GM12878 (cell line): ENCODE measurements around the gene NUAK1. TPM values are rescaled to one million over a fixed set of nuclear protein-coding genes. Genes with fewer than 3 reads are reported as not detected.

Experiments used
- ATAC-seq: fragments of 200-7000 bp; cut with Tn5 transposase; 3 replicates; pipeline ENCODE4 v1.9.1; 2020; ENCODE audit warnings: mild to moderate bottlenecking, moderate library complexity
- BruUV-seq: library from RNA; stranded (reverse); fragments of 400-500 nt; replicated peaks from 2 replicates; lab custom pipeline; 2021; lab: Mats Ljungman, UMichigan
- CTCF ChIA-PET: fragments of 300-600 bp; sonication (Branson Sonifier 250); formaldehyde crosslinking; extraction: SDS; loops from one replicate; lab custom pipeline; 2021; ENCODE audit warnings: inconsistent platforms; lab: Yijun Ruan, JAX
- POLR2A ChIA-PET: fragments of 350-600 bp; formaldehyde crosslinking; extraction: SDS; loops from one replicate; lab custom pipeline; 2021; ENCODE audit warnings: inconsistent platforms; lab: Charles Lee
- RAD21 ChIA-PET: fragments of 300-600 bp; sonication (Branson Sonifier 250); formaldehyde crosslinking; loops from one replicate; lab custom pipeline; 2023; ENCODE audit warnings: antibody characterized with exemption; ENCODE audit not compliant: unreplicated experiment; lab: Charles Lee
- SMC1A ChIA-PET: fragments of 300-600 bp; sonication (Branson Sonifier 250); formaldehyde crosslinking; loops from one replicate; lab custom pipeline; 2023; ENCODE audit not compliant: unreplicated experiment, uncharacterized antibody; lab: Charles Lee
- DNase-seq: peaks from one replicate; pipeline ENCODE4 v3.0.0-alpha.2; 2011; ENCODE audit warnings: low read depth, low spot score
- FAIRE-seq: peaks from 3 replicates; lab custom pipeline; 2011; peaks lifted over from hg19 to GRCh38; lab: Jason Lieb, UNC
- H2AFZ ChIP-seq: 2 replicates; pipeline ENCODE4 v1.6.0; 2011; ENCODE audit warnings: low read depth, low read length, control low read depth; ENCODE audit not compliant: control insufficient read depth
- H3K27ac ChIP-seq: 2 replicates; pipeline ENCODE4 v1.5.1; 2011; ENCODE audit warnings: control low read depth; ENCODE audit not compliant: control insufficient read depth, insufficient read depth
- H3K27me3 ChIP-seq, 2 experiments: replicated peaks in 1 of 2; 2 replicates each; pipeline versions ENCODE4 v1.6.0 to v1.6.1; 2011; ENCODE audit warnings: low read length in 1 of 2; ENCODE audit not compliant: control insufficient read depth in 2 of 2, insufficient read depth in 2 of 2
- H3K36me3 ChIP-seq, 2 experiments: 2 replicates each; pipeline ENCODE4 v1.5.1; 2011; ENCODE audit warnings: low read length in 1 of 2; ENCODE audit not compliant: control insufficient read depth in 2 of 2, insufficient read depth in 2 of 2
- H3K4me1 ChIP-seq: 2 replicates; pipeline ENCODE4 v1.6.1; 2011; ENCODE audit warnings: mild to moderate bottlenecking, low read length, moderate library complexity, mixed read lengths; ENCODE audit not compliant: control insufficient read depth, insufficient read depth
- H3K4me2 ChIP-seq: 2 replicates; pipeline ENCODE4 v1.6.0; 2011; ENCODE audit warnings: control low read depth; ENCODE audit not compliant: control insufficient read depth, insufficient read depth
- H3K4me3 ChIP-seq: fragments of 200-600 bp; sonication (generic); 2 replicates; pipeline ENCODE4 v1.5.1; 2016
- H3K79me2 ChIP-seq: 2 replicates; pipeline ENCODE4 v1.6.0; 2011; ENCODE audit warnings: low read length; ENCODE audit not compliant: control insufficient read depth, insufficient read depth
- H3K9ac ChIP-seq: 2 replicates; pipeline ENCODE4 v1.8.0; 2011; ENCODE audit warnings: low read length, control low read depth, mixed read lengths; ENCODE audit not compliant: control insufficient read depth, insufficient read depth
- H3K9me3 ChIP-seq: replicated peaks from 3 replicates; pipeline ENCODE4 v1.5.1; 2011; ENCODE audit warnings: mild to moderate bottlenecking, low read length; ENCODE audit not compliant: control insufficient read depth, insufficient read depth
- H4K20me1 ChIP-seq: 2 replicates; pipeline ENCODE4 v1.6.0; 2011; ENCODE audit not compliant: control insufficient read depth, insufficient read depth
- CHD2 ChIP-seq: IDR thresholded peaks from 2 replicates; pipeline ENCODE4 v1.6.1; 2011; ENCODE audit warnings: low read depth, low read length, improper control_type of control experiment, borderline replicate concordance
- DPF2 ChIP-seq: fragments of 450-650 bp; IDR thresholded peaks from 2 replicates; pipeline ENCODE4 v1.6.1; 2017; ENCODE audit warnings: mild to moderate bottlenecking
- EED ChIP-seq: sonication (generic); IDR thresholded peaks from 2 replicates; pipeline ENCODE4 v1.6.1; 2016; ENCODE audit warnings: antibody characterized with exemption, low read depth
- EZH2 ChIP-seq: IDR thresholded peaks from 2 replicates; pipeline ENCODE4 v1.6.1; 2012; ENCODE audit warnings: low read depth, mild to moderate bottlenecking, control low read depth, inconsistent platforms, low read length, borderline replicate concordance; ENCODE audit not compliant: control insufficient read depth
- FOS ChIP-seq: IDR thresholded peaks from 3 replicates; pipeline ENCODE4 v1.6.1; 2011; ENCODE audit warnings: borderline replicate concordance; ENCODE audit not compliant: insufficient read length; ENCODE audit errors: extremely low read depth
- FOXM1 ChIP-seq: IDR thresholded peaks from 2 replicates; pipeline ENCODE4 v1.6.1; 2012; ENCODE audit warnings: low read depth, mild to moderate bottlenecking, inconsistent platforms, low read length, moderate library complexity
- GABPA ChIP-seq: IDR thresholded peaks from 2 replicates; pipeline ENCODE4 v1.6.1; 2014; ENCODE audit warnings: antibody characterized with exemption, low read depth, mild to moderate bottlenecking, inconsistent platforms
- HDAC6 ChIP-seq: fragments of 200-600 bp; sonication (generic); IDR thresholded peaks from one replicate; pipeline ENCODE4 v1.8.0; 2017; ENCODE audit warnings: antibody characterized with exemption; ENCODE audit not compliant: unreplicated experiment
- IKZF1 ChIP-seq: fragments of 450-650 bp; conservative IDR thresholded peaks from 2 replicates; pipeline ENCODE4 v1.6.1; 2017; ENCODE audit warnings: antibody characterized with exemption, mild to moderate bottlenecking
- IKZF2 ChIP-seq, 2 experiments: fragments of 450-650 bp; IDR thresholded peaks; 2 replicates each; pipeline ENCODE4 v1.6.1; 2017; ENCODE audit warnings: mild to moderate bottlenecking in 2 of 2, moderate library complexity in 2 of 2
- MLLT1 ChIP-seq: fragments of 450-650 bp; IDR thresholded peaks from 2 replicates; pipeline ENCODE4 v1.6.1; 2016; ENCODE audit warnings: mild to moderate bottlenecking
- MTA2 ChIP-seq: fragments of 450-650 bp; IDR thresholded peaks from 2 replicates; pipeline ENCODE4 v1.6.1; 2016; ENCODE audit warnings: low read depth, mild to moderate bottlenecking, moderate library complexity
- MXI1 ChIP-seq: fragments of 150-350 bp; IDR thresholded peaks from 2 replicates; pipeline ENCODE4 v1.6.1; 2011; ENCODE audit warnings: low read depth, mild to moderate bottlenecking, inconsistent platforms, low read length, improper control_type of control experiment
- NFYB ChIP-seq: IDR thresholded peaks from 2 replicates; pipeline ENCODE4 v1.6.1; 2011; ENCODE audit warnings: low read depth, mild to moderate bottlenecking, low read length, improper control_type of control experiment, moderate library complexity; ENCODE audit not compliant: insufficient read depth
- NR2F1 ChIP-seq: fragments of 450-650 bp; conservative IDR thresholded peaks from 2 replicates; pipeline ENCODE4 v1.6.1; 2017; ENCODE audit warnings: mild to moderate bottlenecking
- NRF1 ChIP-seq: conservative IDR thresholded peaks from 2 replicates; pipeline ENCODE4 v1.6.1; 2011; ENCODE audit warnings: mild to moderate bottlenecking, low read depth, low read length, improper control_type of control experiment
- PKNOX1 ChIP-seq: fragments of 450-650 bp; IDR thresholded peaks from 2 replicates; pipeline ENCODE4 v1.6.1; 2016; ENCODE audit warnings: mild to moderate bottlenecking
- SP1 ChIP-seq: IDR thresholded peaks from one replicate; pipeline ENCODE4 v1.6.1; 2011; ENCODE audit warnings: low read depth, low read length
- ZZZ3 ChIP-seq: IDR thresholded peaks from 2 replicates; pipeline ENCODE4 v1.6.1; 2011; ENCODE audit warnings: low read depth; ENCODE audit not compliant: control insufficient read depth, insufficient read length
- WGBS: methylation state at CpG from one replicate; pipeline ENCODE4 v1.1.6; 2016; ENCODE audit warnings: low lambda C conversion rate; ENCODE audit not compliant: insufficient replicate concordance, insufficient coverage; ENCODE audit errors: missing lambda C conversion rate; 5-methylcytosine and 5-hydroxymethylcytosine counted together
- in situ Hi-C: fragments of 300-500 bp; cut with MboI; formaldehyde crosslinking; loops from 9 replicates; pipeline ENCODE4 v1.14.3; 2018; ENCODE audit warnings: mixed read lengths
- intact Hi-C: fragments of 100-400 bp; cut with micrococcal nuclease; formaldehyde crosslinking; loops from one replicate; pipeline ENCODE4 v1.14.2; 2022; ENCODE audit not compliant: unreplicated experiment
- polyA plus RNA-seq, 11 experiments: library from polyadenylated mRNA; depleted of rRNA in 4 of 11; unstranded in 6 of 11; stranded (reverse) in 5 of 11; fragments of >200 nt; fragmentation: Nextera tagmentation in 4 of 11; fragmentation: Illumina TruSeq in 1 of 11; extraction: Ambion mirVana in 4 of 11; extraction: Trizol in 1 of 11; gene quantifications; 1 replicate in 1 of 11; 2 replicates in 10 of 11; pipeline versions ENCODE4 v1.2.1 to v1.2.3, GENCODE V29; 2011 to 2016; ENCODE audit warnings: inconsistent platforms in 2 of 11, missing spikeins in 2 of 11, low read depth in 1 of 11
- total RNA-seq, 4 experiments: library from RNA; depleted of rRNA in 3 of 4; stranded (reverse); fragments of >200 nt in 3 of 4; fragmentation: Illumina TruSeq in 1 of 4; extraction: Trizol in 1 of 4; gene quantifications; 2 replicates each; pipeline versions ENCODE4 v1.2.1 to v1.2.3, GENCODE V29; 2013 to 2021

NUAK1 gene
- total and polyA plus RNA-seq, 10 of the 15 experiments (the other 5 are each of a cell fraction or from before 2014, with no cell fraction given) = 0.03 to 0.42 (median 0.08) TPM; not detected in 2

GRCh38 chr12:106113042-106113441, 25.7 kb downstream of the NUAK1 start (continued):
- TF ChIP-seq IKZF2 (IDR thresholded peaks at IDR 0.05) (peak; percentile 39 to 41; a peak in 2 of 4 replicates), ZZZ3 (no peak), FOS (no peak), DPF2 (peak; percentile 56), HDAC6 (no peak), MTA2 (peak; percentile 65), MLLT1 (0 out of 2 replicates have a peak, but pooled peaks have one; percentile 23), NR2F1 (peak; percentile 69), IKZF1 (peak; percentile 49; the same call in 1 of the 2 replicates)

GRCh38 chr12:106112145-106112821, 26.5 kb downstream of the NUAK1 start:
- ChIA-PET CTCF (interaction anchor here (0.8 to 3.0 kb wide), 3 partner anchors 24 to 408 kb away, joined by 3 to 12 read pairs (median 3); no protein-coding TSS in a partner anchor), RAD21 (interaction anchor here (1.8 kb wide), 2 partner anchors 16 to 24 kb away, joined by 4 to 6 read pairs; no protein-coding TSS in a partner anchor), SMC1A (interaction anchor here (0.7 to 1.4 kb wide), 4 partner anchors 10 to 27 kb away, joined by 3 to 4 read pairs (median 3); no protein-coding TSS in a partner anchor), POLR2A (interaction anchor here (0.6 kb wide), 1 partner anchor 14 kb away, joined by 3 read pairs; no protein-coding TSS in a partner anchor)
- no peak for FAIRE-seq
- Histone ChIP-seq H3K79me2 (no peaks in the 10 kb centered on the region), H3K27ac (no peak overlapping the region), H3K27me3 (peaks cover 0 to 3% of the 10 kb centered on the region in 2 experiments; a peak in 2 of 4 replicates), H3K4me2 (no peak overlapping the region), H3K4me1 (no peaks in the 10 kb centered on the region), H3K36me3 (no peaks in the 10 kb centered on the region), H4K20me1 (no peaks in the 10 kb centered on the region), H3K9ac (no peak overlapping the region), H3K4me3 (no peak overlapping the region), H3K9me3 (no peaks in the 10 kb centered on the region), H2AFZ (no peak overlapping the region)
- DNase-seq = no peak
- in situ Hi-C loops (no loop called here), intact Hi-C loops (no loop called here)
- no TSS peak for BruUV-seq
- peak; percentile 19 for ATAC-seq
- WGBS = 5% methylated on average over 13 of the region's 13 CpGs
- TF ChIP-seq PKNOX1 (no peak), SP1 (no peak), MXI1 (no peak), CHD2 (no peak), GABPA (no peak), NFYB (no peak), FOXM1 (no peak), NRF1 (no peak), EED (no peak), EZH2 (no peak), NR2F1 (no peak)
